ENCODE measurements around the gene SAMD14.

DNA sequence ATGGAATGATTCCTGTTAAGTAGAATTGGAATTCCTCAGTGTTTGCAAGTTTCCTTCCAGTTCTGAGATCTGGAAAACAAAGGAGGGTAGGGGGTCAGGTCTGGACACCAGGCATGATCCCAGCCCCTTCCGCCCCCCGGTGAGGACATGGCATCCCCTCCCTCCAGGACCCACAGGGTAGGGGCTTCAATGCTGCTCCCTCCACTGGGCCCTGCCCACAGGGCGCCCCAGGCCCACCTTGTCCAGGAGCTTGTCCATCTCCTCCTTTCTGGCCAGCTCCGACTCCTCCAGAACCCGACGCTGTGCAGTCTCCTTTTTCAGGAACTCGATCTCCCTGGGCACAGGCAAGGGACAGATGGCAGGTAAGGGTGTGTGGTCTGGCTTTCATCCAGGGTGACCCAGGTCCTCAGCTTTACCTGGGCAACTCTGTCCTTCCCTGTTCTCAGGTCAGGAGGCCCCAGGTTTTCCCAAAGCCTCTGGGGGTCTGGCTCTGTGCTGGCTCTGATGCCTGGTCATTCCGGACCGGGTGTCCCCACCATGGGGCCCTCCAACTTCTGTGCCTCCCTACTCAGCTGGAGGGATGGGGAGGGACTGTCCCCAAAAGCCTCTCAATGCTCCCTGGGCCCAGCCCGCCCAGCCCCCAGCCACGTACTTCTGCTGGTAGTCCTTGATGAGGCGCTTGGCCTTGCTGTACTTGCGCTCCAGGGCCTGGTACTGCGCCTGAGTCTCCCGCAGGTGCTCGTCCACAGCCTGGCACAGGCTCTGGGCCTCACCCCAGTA, 5.5 kb upstream of the SAMD14 start:
- TF ChIP-seq ZC3H10 (CRISPR knock-in tag; IDR thresholded peaks at IDR 0.05): no peak
- TF ChIP-seq ESRRG (CRISPR knock-in tag; IDR thresholded peaks at IDR 0.05): no peak
- no peak for TF ChIP-seq ARNTL (CRISPR knock-in tag; IDR thresholded peaks at IDR 0.05; ENCODE audit: borderline replicate concordance, low read depth)
- TF ChIP-seq, protein P1, sequence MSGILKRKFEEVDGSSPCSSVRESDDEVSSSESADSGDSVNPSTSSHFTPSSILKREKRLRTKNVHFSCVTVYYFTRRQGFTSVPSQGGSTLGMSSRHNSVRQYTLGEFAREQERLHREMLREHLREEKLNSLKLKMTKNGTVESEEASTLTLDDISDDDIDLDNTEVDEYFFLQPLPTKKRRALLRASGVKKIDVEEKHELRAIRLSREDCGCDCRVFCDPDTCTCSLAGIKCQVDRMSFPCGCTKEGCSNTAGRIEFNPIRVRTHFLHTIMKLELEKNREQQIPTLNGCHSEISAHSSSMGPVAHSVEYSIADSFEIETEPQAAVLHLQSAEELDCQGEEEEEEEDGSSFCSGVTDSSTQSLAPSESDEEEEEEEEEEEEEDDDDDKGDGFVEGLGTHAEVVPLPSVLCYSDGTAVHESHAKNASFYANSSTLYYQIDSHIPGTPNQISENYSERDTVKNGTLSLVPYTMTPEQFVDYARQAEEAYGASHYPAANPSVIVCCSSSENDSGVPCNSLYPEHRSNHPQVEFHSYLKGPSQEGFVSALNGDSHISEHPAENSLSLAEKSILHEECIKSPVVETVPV (CRISPR knock-in tag; IDR thresholded peaks at IDR 0.05): no peak
- no peak for TF ChIP-seq ZNF8 (CRISPR knock-in tag; IDR thresholded peaks at IDR 0.05)
- TF ChIP-seq GLIS3 (CRISPR knock-in tag; IDR thresholded peaks at IDR 0.05): no peak
- no peak for TF ChIP-seq PATZ1 (CRISPR knock-in tag; IDR thresholded peaks at IDR 0.05; ENCODE audit: borderline replicate concordance)
